HEK293 (cell line): ENCODE data around the gene CPNE8.

ENCODE experiments used
- BCL11B ChIP-seq: fragments of 450-650 bp; formaldehyde crosslinking; IDR thresholded peaks from 2 replicates; pipeline ENCODE4 v1.5.1; 2016; ENCODE audit warnings: low read depth, missing biosample characterization, missing genetic modification characterization
- GLI4 ChIP-seq: fragments of 450-650 bp; formaldehyde crosslinking; IDR thresholded peaks from 2 replicates; pipeline ENCODE4 v1.5.1; 2016; ENCODE audit warnings: missing biosample characterization, missing genetic modification characterization
- HOXC10 ChIP-seq: sonication (generic); formaldehyde crosslinking; IDR thresholded peaks from 2 replicates; pipeline ENCODE4 v1.8.1; 2023; ENCODE audit warnings: mild to moderate bottlenecking, missing genetic modification reagents
- IKZF3 ChIP-seq: fragments of 450-650 bp; IDR thresholded peaks from 2 replicates; pipeline ENCODE4 v1.5.0; 2018; ENCODE audit warnings: missing biosample characterization, mild to moderate bottlenecking, missing genetic modification characterization, moderate library complexity
- KLF16 ChIP-seq: fragments of 450-650 bp; formaldehyde crosslinking; IDR thresholded peaks from 2 replicates; pipeline ENCODE4 v1.5.1; 2017; ENCODE audit warnings: missing biosample characterization, missing genetic modification characterization
- KLF7 ChIP-seq: fragments of 450-650 bp; formaldehyde crosslinking; IDR thresholded peaks from 2 replicates; pipeline ENCODE4 v1.5.1; 2016; ENCODE audit warnings: missing biosample characterization, missing genetic modification characterization, borderline replicate concordance
- KLF9 ChIP-seq: fragments of 450-650 bp; formaldehyde crosslinking; IDR thresholded peaks from 2 replicates; pipeline ENCODE4 v1.5.1; 2016; ENCODE audit warnings: missing biosample characterization, missing genetic modification characterization, low read depth
- MZF1 ChIP-seq: fragments of 450-650 bp; formaldehyde crosslinking; IDR thresholded peaks from 2 replicates; pipeline ENCODE4 v1.5.1; 2017; ENCODE audit warnings: missing biosample characterization, missing genetic modification characterization, borderline replicate concordance
- ZBTB20 ChIP-seq: fragments of 450-650 bp; formaldehyde crosslinking; IDR thresholded peaks from 2 replicates; pipeline ENCODE4 v1.5.1; 2016; ENCODE audit warnings: missing biosample characterization, missing genetic modification characterization
- ZFP37 ChIP-seq: fragments of 450-650 bp; formaldehyde crosslinking; IDR thresholded peaks from 2 replicates; pipeline ENCODE4 v1.5.1; 2016; ENCODE audit warnings: missing biosample characterization, missing genetic modification characterization
- ZNF112 ChIP-seq: fragments of 450-650 bp; formaldehyde crosslinking; IDR thresholded peaks from 2 replicates; pipeline ENCODE4 v1.5.0; 2017; ENCODE audit warnings: missing biosample characterization, missing genetic modification characterization
- ZNF133 ChIP-seq: fragments of 450-650 bp; formaldehyde crosslinking; IDR thresholded peaks from 2 replicates; pipeline ENCODE4 v1.5.1; 2016; ENCODE audit warnings: missing biosample characterization, missing genetic modification characterization
- ZNF184 ChIP-seq: fragments of 450-650 bp; IDR thresholded peaks from 2 replicates; pipeline ENCODE4 v1.5.1; 2018; ENCODE audit warnings: missing biosample characterization, mild to moderate bottlenecking, missing genetic modification characterization
- ZNF311 ChIP-seq: fragments of 450-650 bp; formaldehyde crosslinking; IDR thresholded peaks from 2 replicates; pipeline ENCODE4 v1.5.1; 2017; ENCODE audit warnings: missing biosample characterization, missing genetic modification characterization, borderline replicate concordance
- ZNF350 ChIP-seq: fragments of 450-650 bp; formaldehyde crosslinking; IDR thresholded peaks from 2 replicates; pipeline ENCODE4 v1.5.0; 2017; ENCODE audit warnings: missing biosample characterization, mild to moderate bottlenecking, missing genetic modification characterization
- ZNF391 ChIP-seq: fragments of 450-650 bp; formaldehyde crosslinking; IDR thresholded peaks from 2 replicates; pipeline ENCODE4 v1.5.1; 2016; ENCODE audit warnings: low read depth, missing biosample characterization, missing genetic modification characterization, borderline replicate concordance
- ZNF548 ChIP-seq: fragments of 450-650 bp; formaldehyde crosslinking; IDR thresholded peaks from 2 replicates; pipeline ENCODE4 v1.5.1; 2016; ENCODE audit warnings: missing biosample characterization, missing genetic modification characterization
- ZNF596 ChIP-seq: fragments of 450-650 bp; IDR thresholded peaks from 2 replicates; pipeline ENCODE4 v1.5.0; 2018; ENCODE audit warnings: missing biosample characterization, mild to moderate bottlenecking, missing genetic modification characterization, moderate library complexity
- ZNF629 ChIP-seq: fragments of 450-650 bp; formaldehyde crosslinking; IDR thresholded peaks from 2 replicates; pipeline ENCODE4 v1.5.1; 2017; ENCODE audit warnings: missing biosample characterization, missing genetic modification characterization
- ZNF660 ChIP-seq: fragments of 450-650 bp; IDR thresholded peaks from 2 replicates; pipeline ENCODE4 v1.5.1; 2018; ENCODE audit warnings: missing biosample characterization, mild to moderate bottlenecking, missing genetic modification characterization
- ZNF747 ChIP-seq: fragments of 450-650 bp; formaldehyde crosslinking; IDR thresholded peaks from 2 replicates; pipeline ENCODE4 v1.5.1; 2016; ENCODE audit warnings: missing biosample characterization, missing genetic modification characterization
- ZNF776 ChIP-seq: fragments of 450-650 bp; formaldehyde crosslinking; IDR thresholded peaks from 2 replicates; pipeline ENCODE4 v1.5.0; 2017; ENCODE audit warnings: missing biosample characterization, missing genetic modification characterization, borderline replicate concordance
- TF ChIP-seq, protein P1 (sequence below): IDR thresholded peaks from 2 replicates; pipeline ENCODE4 v1.6.1; 2011; ENCODE audit warnings: mild to moderate bottlenecking, low read depth, low read length, borderline replicate concordance
- TF ChIP-seq, protein P2 (sequence below): fragments of 450-650 bp; formaldehyde crosslinking; IDR thresholded peaks from 2 replicates; pipeline ENCODE4 v1.5.1; 2017; ENCODE audit warnings: missing biosample characterization, missing genetic modification characterization
- TF ChIP-seq, protein P3 (sequence below): fragments of 450-650 bp; formaldehyde crosslinking; IDR thresholded peaks from 2 replicates; pipeline ENCODE4 v1.5.1; 2016; ENCODE audit warnings: missing biosample characterization, missing genetic modification characterization
- TF ChIP-seq, protein P4 (sequence below): fragments of 450-650 bp; formaldehyde crosslinking; IDR thresholded peaks from 2 replicates; pipeline ENCODE4 v1.5.1; 2016; ENCODE audit warnings: missing biosample characterization, missing genetic modification characterization
- TF ChIP-seq, protein P5 (sequence below): fragments of 450-650 bp; formaldehyde crosslinking; IDR thresholded peaks from 2 replicates; pipeline ENCODE4 v1.5.1; 2017; ENCODE audit warnings: missing biosample characterization, missing genetic modification characterization
- TF ChIP-seq, protein P6 (sequence below): sonication (generic); formaldehyde crosslinking; IDR thresholded peaks from 2 replicates; pipeline ENCODE4 v1.8.1; 2022; ENCODE audit warnings: mild to moderate bottlenecking, moderate library complexity, missing genetic modification reagents
- TF ChIP-seq, protein P7 (sequence below): fragments of 450-650 bp; formaldehyde crosslinking; IDR thresholded peaks from 2 replicates; pipeline ENCODE4 v1.5.1; 2017; ENCODE audit warnings: missing biosample characterization, missing genetic modification characterization

CPNE8 gene

DNA sequence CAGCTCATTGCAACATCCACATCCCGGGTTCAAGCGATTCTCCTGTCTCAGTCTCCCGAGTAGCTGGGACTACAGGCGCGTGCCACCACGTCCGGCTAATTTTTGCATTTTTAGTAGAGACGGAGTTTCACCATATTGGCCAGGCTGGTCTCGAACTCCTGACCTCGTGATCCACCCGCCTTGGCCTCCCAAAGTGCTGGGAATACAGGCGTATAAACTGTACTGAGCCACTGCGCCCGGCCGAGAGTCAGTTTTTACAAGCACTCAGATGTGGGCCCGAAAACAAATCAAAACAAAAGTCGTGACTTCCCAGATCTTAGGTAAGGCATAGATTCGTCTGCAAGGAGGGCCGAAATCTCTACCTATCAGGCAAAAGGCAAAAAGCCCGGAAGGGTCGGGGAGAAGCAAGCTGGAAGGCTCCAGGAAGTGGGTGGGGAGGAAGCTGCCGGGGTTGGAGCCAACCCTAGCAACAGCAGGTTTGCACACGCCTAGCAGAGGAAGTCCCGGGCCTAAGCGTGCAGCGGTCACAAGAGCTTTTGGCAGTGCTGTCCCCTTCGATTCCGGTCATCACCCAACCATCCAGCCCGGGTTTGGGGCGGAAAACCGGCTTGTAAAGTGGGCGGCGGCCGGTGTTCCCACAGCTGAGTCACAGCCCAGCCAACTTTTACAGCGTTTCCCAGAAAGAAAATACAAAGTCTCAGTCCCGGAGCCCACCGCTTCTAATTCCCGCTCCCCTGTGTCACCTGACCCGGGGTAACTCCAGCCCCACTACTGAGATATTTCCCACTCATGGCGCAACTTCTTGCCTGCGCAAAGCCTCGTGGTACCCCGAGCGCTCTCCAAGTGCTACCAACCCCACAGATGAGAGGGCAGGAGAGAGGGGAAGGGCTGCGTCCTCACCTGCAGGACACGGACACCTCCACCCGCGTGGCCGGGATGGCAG, 583 bp downstream of the CPNE8 start (continued):
- peak; percentile 8; the same call in 1 of the 2 replicates for TF ChIP-seq ZNF629 (tag by site-specific recombination)
- no peak for TF ChIP-seq ZNF391 (tag by site-specific recombination)
- no peak for TF ChIP-seq ZNF311
- peak; percentile 50; the same call in 1 of the 2 replicates for TF ChIP-seq KLF9 (tag by site-specific recombination)
- TF ChIP-seq ZNF660 = 0 out of 2 replicates have a peak, but pooled peaks have one; percentile 74
- peak; percentile 33; the same call in 1 of the 2 replicates for TF ChIP-seq KLF7 (tag by site-specific recombination)
- no peak for TF ChIP-seq ZNF350 (tag by site-specific recombination)
- no peak for TF ChIP-seq ZNF133
- TF ChIP-seq, protein P1, sequence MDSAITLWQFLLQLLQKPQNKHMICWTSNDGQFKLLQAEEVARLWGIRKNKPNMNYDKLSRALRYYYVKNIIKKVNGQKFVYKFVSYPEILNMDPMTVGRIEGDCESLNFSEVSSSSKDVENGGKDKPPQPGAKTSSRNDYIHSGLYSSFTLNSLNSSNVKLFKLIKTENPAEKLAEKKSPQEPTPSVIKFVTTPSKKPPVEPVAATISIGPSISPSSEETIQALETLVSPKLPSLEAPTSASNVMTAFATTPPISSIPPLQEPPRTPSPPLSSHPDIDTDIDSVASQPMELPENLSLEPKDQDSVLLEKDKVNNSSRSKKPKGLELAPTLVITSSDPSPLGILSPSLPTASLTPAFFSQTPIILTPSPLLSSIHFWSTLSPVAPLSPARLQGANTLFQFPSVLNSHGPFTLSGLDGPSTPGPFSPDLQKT = no peak
- TF ChIP-seq ZNF548 (tag by site-specific recombination) = no peak
- TF ChIP-seq, protein P2, sequence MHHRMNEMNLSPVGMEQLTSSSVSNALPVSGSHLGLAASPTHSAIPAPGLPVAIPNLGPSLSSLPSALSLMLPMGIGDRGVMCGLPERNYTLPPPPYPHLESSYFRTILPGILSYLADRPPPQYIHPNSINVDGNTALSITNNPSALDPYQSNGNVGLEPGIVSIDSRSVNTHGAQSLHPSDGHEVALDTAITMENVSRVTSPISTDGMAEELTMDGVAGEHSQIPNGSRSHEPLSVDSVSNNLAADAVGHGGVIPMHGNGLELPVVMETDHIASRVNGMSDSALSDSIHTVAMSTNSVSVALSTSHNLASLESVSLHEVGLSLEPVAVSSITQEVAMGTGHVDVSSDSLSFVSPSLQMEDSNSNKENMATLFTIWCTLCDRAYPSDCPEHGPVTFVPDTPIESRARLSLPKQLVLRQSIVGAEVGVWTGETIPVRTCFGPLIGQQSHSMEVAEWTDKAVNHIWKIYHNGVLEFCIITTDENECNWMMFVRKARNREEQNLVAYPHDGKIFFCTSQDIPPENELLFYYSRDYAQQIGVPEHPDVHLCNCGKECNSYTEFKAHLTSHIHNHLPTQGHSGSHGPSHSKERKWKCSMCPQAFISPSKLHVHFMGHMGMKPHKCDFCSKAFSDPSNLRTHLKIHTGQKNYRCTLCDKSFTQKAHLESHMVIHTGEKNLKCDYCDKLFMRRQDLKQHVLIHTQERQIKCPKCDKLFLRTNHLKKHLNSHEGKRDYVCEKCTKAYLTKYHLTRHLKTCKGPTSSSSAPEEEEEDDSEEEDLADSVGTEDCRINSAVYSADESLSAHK (tag by site-specific recombination) = no peak
- no peak for TF ChIP-seq ZNF112 (tag by site-specific recombination)
- TF ChIP-seq ZNF776 (tag by site-specific recombination) = no peak
- no peak for TF ChIP-seq ZNF596
- no peak for TF ChIP-seq ZNF184 (tag by site-specific recombination)
- TF ChIP-seq, protein P3, sequence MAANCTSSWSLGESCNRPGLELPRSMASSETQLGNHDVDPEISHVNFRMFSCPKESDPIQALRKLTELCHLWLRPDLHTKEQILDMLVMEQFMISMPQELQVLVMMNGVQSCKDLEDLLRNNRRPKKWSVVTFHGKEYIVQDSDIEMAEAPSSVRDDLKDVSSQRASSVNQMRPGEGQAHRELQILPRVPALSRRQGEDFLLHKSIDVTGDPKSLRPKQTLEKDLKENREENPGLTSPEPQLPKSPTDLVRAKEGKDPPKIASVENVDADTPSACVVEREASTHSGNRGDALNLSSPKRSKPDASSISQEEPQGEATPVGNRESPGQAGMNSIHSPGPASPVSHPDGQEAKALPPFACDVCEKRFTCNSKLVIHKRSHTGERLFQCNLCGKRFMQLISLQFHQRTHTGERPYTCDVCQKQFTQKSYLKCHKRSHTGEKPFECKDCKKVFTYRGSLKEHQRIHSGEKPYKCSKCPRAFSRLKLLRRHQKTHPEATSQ (tag by site-specific recombination) = no peak; the same call in 1 of the 2 replicates
- TF ChIP-seq, protein P4, sequence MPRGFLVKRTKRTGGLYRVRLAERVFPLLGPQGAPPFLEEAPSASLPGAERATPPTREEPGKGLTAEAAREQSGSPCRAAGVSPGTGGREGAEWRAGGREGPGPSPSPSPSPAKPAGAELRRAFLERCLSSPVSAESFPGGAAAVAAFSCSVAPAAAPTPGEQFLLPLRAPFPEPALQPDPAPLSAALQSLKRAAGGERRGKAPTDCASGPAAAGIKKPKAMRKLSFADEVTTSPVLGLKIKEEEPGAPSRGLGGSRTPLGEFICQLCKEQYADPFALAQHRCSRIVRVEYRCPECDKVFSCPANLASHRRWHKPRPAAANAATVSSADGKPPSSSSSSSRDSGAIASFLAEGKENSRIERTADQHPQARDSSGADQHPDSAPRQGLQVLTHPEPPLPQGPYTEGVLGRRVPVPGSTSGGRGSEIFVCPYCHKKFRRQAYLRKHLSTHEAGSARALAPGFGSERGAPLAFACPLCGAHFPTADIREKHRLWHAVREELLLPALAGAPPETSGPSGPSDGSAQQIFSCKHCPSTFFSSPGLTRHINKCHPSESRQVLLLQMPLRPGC = no peak
- TF ChIP-seq HOXC10 (CRISPR knock-in tag) = no peak
- TF ChIP-seq BCL11B (tag by site-specific recombination) = no peak
- TF ChIP-seq, protein P5, sequence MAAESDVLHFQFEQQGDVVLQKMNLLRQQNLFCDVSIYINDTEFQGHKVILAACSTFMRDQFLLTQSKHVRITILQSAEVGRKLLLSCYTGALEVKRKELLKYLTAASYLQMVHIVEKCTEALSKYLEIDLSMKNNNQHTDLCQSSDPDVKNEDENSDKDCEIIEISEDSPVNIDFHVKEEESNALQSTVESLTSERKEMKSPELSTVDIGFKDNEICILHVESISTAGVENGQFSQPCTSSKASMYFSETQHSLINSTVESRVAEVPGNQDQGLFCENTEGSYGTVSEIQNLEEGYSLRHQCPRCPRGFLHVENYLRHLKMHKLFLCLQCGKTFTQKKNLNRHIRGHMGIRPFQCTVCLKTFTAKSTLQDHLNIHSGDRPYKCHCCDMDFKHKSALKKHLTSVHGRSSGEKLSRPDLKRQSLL (tag by site-specific recombination) = no peak
- TF ChIP-seq ZBTB20 (tag by site-specific recombination) = peak; percentile 98
- TF ChIP-seq, protein P6, sequence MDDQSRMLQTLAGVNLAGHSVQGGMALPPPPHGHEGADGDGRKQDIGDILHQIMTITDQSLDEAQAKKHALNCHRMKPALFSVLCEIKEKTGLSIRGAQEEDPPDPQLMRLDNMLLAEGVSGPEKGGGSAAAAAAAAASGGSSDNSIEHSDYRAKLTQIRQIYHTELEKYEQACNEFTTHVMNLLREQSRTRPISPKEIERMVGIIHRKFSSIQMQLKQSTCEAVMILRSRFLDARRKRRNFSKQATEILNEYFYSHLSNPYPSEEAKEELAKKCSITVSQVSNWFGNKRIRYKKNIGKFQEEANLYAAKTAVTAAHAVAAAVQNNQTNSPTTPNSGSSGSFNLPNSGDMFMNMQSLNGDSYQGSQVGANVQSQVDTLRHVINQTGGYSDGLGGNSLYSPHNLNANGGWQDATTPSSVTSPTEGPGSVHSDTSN (CRISPR knock-in tag) = no peak
- TF ChIP-seq ZFP37 (tag by site-specific recombination) = no peak
- TF ChIP-seq ZNF747 = no peak
- TF ChIP-seq, protein P7, sequence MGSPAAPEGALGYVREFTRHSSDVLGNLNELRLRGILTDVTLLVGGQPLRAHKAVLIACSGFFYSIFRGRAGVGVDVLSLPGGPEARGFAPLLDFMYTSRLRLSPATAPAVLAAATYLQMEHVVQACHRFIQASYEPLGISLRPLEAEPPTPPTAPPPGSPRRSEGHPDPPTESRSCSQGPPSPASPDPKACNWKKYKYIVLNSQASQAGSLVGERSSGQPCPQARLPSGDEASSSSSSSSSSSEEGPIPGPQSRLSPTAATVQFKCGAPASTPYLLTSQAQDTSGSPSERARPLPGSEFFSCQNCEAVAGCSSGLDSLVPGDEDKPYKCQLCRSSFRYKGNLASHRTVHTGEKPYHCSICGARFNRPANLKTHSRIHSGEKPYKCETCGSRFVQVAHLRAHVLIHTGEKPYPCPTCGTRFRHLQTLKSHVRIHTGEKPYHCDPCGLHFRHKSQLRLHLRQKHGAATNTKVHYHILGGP (tag by site-specific recombination) = no peak
- peak; percentile 60; the same call in 1 of the 2 replicates for TF ChIP-seq IKZF3
- no peak for TF ChIP-seq MZF1 (tag by site-specific recombination)
- no peak for TF ChIP-seq GLI4 (tag by site-specific recombination)
- TF ChIP-seq KLF16 = no peak
